ENCODE data around the gene GPR160.

GPR160 gene

GRCh38 chr3:170064108-170064507 is 26.3 kb downstream of the GPR160 start:
- no peak for DNase-seq (ENCODE audit: low read depth)

DNA sequence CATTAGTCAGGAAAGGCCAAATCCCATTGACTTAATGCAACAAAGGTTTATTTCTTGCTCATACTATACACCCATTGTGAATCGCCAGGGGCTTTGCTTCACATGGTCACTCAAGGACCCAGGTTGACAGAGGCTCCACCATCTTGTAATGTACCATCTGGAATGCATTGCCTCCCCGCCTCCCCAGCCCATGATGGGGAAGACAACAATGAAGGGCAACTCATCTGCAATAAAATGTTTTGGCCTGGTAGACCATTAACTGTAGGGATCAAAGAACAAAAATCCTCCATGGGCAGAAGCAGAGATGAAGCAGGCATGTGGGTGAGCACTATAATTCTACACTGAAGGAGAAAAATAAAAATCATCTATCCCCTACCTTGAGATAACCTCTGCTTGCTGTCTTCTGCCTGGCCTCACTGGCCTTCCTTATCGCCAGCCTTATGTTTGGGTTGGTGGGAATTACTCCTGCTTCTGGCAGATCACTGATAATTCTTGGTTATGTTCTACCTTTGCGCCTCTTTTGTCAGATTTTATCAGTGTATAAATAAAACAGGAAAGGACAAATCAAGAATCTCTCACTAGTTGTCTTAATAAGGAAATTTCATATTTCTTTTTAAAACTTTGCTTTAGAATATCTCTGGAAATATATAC is 37.8 kb downstream of the GPR160 start:
- DNase-seq (ENCODE audit: low read depth), result no peak

- DNase-seq (ENCODE audit: low read depth), result no peak
Measured at GRCh38 chr3:170076715-170077238, 39.0 kb downstream of the GPR160 start.

- no peak for DNase-seq (ENCODE audit: low read depth)
Measured at GRCh38 chr3:170077361-170077760, 39.6 kb downstream of the GPR160 start.

DNA sequence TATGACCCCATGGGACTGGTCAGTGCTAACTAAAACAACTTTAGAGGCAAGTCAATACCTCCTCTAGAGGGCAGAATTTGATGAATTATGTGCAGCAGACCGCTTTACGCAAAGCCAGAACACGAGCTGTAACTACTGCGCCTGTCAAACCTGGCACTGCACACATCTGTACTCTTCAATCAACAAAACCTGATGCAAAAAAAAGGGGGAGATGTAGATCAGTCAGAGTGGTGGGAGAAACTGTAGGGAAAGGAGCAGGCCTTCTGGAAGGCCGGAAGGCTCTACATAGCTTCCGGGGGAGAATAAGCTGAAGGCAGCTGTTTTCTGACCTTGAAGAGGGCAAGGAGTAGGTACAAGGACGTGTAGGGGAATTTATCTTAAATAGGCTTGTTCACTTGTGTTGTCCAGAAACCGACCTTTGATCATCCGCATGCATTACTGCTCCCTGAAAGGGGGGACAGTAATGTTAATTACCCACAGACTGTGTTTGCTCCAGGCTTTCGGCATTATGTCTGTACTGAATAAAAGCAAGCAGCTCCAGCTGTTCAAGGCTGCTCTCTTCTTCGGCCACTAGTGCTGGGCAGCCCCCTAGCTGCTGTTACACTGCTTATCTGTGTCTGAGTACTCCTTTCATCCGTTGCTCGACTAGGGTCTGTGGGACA is 41.0 kb downstream of the GPR160 start:
- DNase-seq (ENCODE audit: low read depth), result no peak

GRCh38 chr3:170079536-170080165 is 41.9 kb downstream of the GPR160 start:
- no peak for DNase-seq (ENCODE audit: low read depth)

DNA sequence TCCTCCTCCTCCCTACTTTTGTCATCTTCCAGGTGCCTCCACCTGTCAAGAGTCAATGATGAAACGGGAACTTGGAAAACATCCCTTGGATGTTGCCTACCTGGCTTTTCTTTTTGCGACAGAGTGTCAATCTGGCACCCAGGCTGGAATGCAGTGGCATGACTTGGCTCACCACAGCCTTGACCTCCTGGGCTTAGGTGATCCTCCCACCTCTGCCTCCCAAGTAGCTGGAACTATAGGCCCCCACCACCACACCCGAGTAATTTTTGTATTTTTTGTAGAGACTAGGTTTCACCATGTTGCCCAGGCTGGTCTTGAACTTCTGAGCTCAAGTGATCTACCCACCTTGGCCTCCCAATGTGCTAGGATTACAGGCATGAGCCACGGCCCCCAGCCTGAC is 42.8 kb downstream of the GPR160 start:
- no peak for DNase-seq (ENCODE audit: low read depth)

DNA sequence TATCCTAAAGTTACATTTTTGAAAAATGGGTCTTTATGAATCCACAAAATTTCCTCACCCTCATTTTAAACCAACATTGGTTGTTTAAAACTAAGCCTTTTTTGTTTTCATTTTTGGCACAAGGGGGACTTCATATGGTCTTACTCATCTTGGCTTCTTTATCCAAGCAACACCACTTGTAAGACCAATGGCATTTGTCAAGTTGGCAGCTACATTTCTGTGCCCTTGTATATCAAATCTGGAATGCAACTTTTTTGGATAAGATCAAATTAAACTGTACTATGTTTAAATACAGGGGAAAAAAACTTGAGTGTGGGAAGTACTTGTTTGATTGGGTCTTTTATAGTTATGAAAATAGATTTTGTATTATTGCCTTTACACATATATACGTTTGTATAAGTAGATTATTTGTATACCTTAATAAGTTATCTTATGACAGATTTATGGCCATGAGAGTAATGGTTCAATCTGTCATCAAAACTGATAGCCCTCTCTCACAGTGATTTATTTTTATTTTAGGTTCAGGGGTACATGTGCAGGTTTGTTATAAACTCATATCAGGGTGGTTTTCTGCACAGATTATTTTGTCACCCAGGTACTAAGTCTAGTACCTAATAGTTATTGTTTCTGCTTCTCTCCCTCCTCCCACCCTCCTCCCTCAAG is 43.4 kb downstream of the GPR160 start:
- no peak for DNase-seq (ENCODE audit: low read depth)

DNA sequence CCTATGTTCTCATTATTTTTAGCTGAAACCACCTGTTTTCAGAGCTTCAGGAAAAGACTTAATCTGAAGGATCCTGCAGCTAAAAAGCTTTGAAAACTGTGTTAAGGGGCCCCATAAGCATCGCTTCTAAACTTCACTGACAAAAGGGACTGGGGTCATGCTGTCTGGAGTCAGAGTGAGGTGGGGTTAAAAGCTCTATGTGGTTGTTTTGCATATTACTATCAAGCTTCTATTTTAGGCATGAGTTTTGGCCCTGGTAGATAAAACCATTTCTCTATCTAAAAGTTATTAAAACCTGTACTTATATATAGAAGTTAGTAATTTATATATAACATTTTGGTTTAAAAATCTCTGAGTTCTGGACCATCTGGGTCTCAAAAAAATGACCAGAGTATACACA is 45.5 kb downstream of the GPR160 start:
- no peak for DNase-seq (ENCODE audit: low read depth)

DNA sequence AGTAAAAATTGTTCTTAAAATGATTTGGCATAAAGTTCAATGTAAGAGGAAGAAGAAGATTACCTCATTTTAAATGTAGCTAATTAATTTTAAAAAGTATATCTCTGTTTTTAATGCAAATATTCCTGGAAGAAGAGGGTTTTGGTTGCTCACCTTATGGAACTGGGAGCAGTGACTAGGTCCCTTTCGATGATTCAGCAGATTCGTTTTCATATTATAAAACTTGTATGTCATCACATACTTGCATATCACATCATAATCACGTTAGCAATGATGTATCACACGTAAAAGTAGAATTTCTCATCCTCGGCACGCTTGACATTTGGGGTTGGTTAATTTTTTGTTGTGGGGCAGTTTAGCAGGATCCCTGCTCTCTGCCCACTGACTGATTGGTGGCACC is 47.6 kb downstream of the GPR160 start:
- no peak for DNase-seq (ENCODE audit: low read depth)

DNA sequence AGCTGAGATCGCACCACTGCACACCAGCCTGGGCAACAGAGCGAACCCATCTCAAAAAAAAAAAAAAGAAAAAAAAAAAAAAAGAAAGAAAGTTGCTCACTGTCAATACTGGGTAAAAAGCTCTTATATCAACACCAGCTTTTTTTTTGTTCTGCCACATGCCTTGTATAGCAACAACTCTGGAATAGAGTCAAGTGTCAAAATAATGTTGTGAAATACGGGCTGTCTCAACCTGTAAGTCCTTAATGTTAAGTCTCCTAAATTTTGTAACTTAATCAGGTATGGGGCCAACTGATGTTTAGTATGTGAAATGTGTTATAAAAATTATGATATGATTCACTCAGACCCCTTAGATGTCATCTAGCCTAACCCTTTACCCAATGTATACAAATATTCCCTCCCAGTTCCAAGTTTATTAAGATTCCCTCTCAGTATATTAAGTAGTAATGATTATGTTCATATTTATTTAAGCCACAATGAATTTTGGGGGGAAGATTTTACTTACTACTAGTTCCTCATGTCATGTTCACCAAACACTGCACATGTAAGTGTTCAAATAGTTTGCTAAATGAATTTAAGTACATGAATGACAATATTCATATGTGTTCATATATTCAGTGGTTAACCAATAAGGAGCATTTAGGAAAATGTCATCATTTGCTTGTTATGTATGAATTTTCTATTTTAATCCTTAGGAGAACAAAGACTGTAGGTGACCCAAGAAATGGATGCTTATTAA is 52.2 kb downstream of the GPR160 start:
- no peak for DNase-seq (ENCODE audit: low read depth)

DNA sequence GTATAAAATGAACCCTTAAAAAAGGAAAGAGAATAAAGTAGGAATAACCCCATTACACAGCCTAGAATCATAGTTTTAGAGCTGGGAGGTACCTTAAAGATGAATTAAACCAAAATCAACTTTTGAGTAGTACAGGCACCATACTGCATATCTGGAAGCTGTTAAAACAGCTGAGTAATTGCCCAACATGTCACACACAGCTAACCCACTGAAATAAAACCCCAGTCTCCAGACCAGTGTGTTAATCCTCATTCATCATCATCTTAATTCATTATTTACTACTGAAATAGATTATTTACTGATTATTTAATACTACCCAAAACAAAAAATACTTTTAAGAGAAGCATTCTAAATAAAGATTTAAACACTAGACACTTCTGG is 52.8 kb downstream of the GPR160 start:
- no peak for DNase-seq (ENCODE audit: low read depth)

DNA sequence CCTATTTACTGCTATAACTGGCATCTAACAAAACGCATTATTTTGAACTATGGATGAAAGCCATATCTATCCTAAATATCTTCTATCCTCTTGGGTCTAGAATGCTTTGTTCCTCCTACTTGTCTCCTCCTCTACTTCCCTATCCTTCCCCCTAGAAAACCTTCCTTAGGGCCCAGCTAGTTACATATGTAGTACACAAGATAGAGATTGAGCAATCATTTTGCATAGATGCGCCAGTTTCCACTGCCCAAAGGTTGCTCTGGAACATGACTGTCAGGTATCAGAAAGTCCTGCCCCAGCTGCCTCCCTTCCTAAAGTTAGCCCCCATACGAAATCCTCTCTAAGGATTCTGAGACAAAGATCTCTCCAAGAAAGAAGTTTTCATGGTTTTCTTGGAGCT is 55.1 kb downstream of the GPR160 start:
- no peak for DNase-seq (ENCODE audit: low read depth)

GRCh38 chr3:170095771-170096170 is 58.0 kb downstream of the GPR160 start:
- DNase-seq (ENCODE audit: low read depth), result no peak

DNA sequence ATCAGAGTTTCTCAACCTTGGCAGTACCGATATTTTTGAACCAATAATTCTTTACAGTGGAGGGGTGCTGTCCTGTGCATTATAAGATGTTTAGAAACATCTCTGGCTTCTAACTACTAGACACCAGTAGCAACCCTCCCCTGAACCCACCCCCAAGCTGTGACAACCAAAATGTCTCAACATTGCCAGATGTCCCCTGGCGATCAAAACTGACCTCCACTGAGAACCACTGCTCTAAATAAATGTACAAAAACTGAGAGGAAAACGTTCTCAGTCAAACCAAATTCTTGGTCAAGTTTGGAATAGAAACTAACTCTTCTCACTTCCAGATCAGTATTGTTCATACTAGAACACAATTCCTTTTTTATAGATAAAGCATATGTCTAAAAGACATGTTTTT is 58.5 kb downstream of the GPR160 start:
- DNase-seq (ENCODE audit: low read depth), result no peak

DNA sequence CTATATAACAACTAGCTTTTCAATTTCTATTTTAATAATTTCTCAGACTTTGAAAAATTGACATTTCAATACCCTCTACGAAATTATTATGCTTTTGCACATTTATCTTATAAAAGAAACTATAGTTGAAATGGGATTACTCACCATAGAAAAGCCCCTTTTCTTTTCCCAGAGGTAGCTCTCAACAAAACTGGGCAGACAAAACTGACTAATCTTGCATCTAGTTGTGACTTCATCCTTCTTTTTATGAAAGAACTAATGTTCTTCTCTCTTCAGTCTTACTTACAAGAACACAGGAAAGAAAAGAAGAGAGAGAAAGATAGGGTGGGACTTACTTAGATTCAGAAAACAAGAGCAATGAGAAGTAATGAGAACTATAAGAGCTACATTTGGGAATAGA is 61.0 kb downstream of the GPR160 start:
- DNase-seq (ENCODE audit: low read depth), result no peak

GRCh38 chr3:170100944-170101343 is 63.1 kb downstream of the GPR160 start:
- no peak for DNase-seq (ENCODE audit: low read depth)

DNA sequence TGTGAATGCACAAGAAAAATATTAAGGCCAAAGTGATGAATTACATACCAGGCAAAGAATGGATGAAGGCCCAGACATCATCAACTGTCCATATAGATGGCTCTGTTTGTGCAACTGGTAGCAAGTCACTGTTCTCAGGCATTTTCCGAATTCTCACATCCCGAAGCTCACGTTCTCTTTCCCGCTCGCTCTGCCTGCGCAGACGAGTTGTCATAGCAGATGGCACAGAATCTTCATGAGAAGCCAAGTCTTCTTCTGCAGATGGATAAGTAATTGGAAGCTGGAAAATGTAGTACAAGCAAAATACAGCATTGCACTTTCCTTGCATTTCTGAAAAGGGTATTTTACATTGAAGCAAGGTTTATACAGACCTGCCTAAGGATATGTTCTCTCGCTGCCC is 64.6 kb downstream of the GPR160 start:
- DNase-seq (ENCODE audit: low read depth), result no peak

DNA sequence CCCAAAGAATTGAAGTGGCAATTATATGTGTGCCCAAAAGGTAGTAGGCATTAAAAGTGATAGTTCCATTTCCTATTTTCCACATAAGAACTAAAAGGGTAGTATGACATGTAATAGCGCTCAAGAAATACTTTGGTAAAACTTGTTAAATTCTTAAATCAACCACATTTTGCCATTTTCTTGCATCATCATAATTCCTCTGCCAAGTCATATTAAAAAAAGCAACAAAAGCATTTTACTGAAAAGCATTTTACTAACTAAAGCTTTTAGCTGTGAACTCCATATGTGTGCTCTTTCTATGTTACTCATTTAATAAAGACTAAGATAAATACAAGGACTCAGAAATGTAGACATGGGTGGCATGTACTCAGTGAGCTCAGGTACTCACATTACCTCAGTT is 70.1 kb downstream of the GPR160 start:
- DNase-seq (ENCODE audit: low read depth), result no peak

DNA sequence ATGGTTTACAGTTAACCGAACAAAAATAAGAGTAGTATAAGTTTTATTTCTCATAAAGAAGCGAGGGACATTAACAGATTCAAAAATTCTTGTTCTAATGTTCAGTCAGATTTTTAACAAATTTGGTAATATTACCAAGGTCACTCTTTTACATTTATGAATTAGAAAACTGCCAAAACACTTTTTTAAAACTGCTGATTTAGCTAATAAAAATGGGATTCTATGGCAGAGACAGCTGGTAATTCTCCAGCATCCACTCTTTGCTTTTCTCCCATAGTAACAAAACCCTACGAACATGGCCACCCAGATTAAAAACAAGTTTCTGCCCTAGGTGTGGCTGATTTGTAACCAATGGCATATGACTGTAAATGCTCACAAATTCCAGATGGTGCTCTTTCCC is 71.2 kb downstream of the GPR160 start:
- no peak for DNase-seq (ENCODE audit: low read depth)

GRCh38 chr3:170109579-170110293 is 71.9 kb downstream of the GPR160 start:
- DNase-seq (ENCODE audit: low read depth), result no peak
